H1 (cell line): Measurements from ENCODE around the gene PXDN.

Source experiments
- BRCA1 ChIP-seq: IDR thresholded peaks from 2 replicates; pipeline ENCODE4 v1.6.1; 2012; ENCODE audit warnings: low read depth, low read length, improper control_type of control experiment
- CHD2 ChIP-seq: IDR thresholded peaks from 2 replicates; pipeline ENCODE4 v1.6.1; 2012; ENCODE audit warnings: low read length, improper control_type of control experiment
- CREB1 ChIP-seq: IDR thresholded peaks from 2 replicates; pipeline ENCODE4 v1.6.1; 2012; ENCODE audit warnings: inconsistent platforms
- CTCF ChIP-seq, 3 experiments: IDR thresholded peaks; 1 replicate in 2 of 3; 2 replicates in 1 of 3; pipeline versions ENCODE4 v1.5.1 to v1.6.1; 2011; ENCODE audit warnings: low read length in 3 of 3, mild to moderate bottlenecking in 3 of 3, inconsistent platforms in 2 of 3, low read depth in 1 of 3, moderate library complexity in 1 of 3; ENCODE audit not compliant: insufficient read depth in 1 of 3; ENCODE audit errors: control extremely low read depth in 1 of 3
- E2F6 ChIP-seq: IDR thresholded peaks from 2 replicates; pipeline ENCODE4 v1.6.1; 2012; ENCODE audit warnings: inconsistent platforms
- JUN ChIP-seq: IDR thresholded peaks from 2 replicates; pipeline ENCODE4 v1.6.1; 2011; ENCODE audit warnings: low read depth, mild to moderate bottlenecking, improper control_type of control experiment, low read length
- KDM5A ChIP-seq: fragments of 200-600 bp; IDR thresholded peaks from 2 replicates; pipeline ENCODE4 v1.7.1; 2012; ENCODE audit warnings: mild to moderate bottlenecking, low read length, inconsistent platforms, mixed read lengths
- PHF8 ChIP-seq: fragments of 200-600 bp; sonication (generic); conservative IDR thresholded peaks from 2 replicates; pipeline ENCODE4 v1.7.1; 2012; ENCODE audit warnings: low read depth, mild to moderate bottlenecking, inconsistent platforms, low read length, moderate library complexity
- POLR2AphosphoS5 ChIP-seq: IDR thresholded peaks from 2 replicates; pipeline ENCODE4 v1.6.1; 2011; ENCODE audit warnings: low read depth, low read length
- RAD21 ChIP-seq, 2 experiments: IDR thresholded peaks in 1 of 2; conservative IDR thresholded peaks in 1 of 2; 2 replicates each; pipeline ENCODE4 v1.6.1; 2011; ENCODE audit warnings: low read depth in 2 of 2, low read length in 2 of 2, improper control_type of control experiment in 1 of 2, inconsistent platforms in 1 of 2, mild to moderate bottlenecking in 1 of 2, moderate library complexity in 1 of 2
- TAF1 ChIP-seq: IDR thresholded peaks from 2 replicates; pipeline ENCODE4 v1.6.1; 2011; ENCODE audit warnings: mild to moderate bottlenecking, low read depth, low read length
- YY1 ChIP-seq: IDR thresholded peaks from 2 replicates; pipeline ENCODE4 v1.6.1; 2011; ENCODE audit warnings: low read depth, mild to moderate bottlenecking, low read length
- ZNF274 ChIP-seq: IDR thresholded peaks from 2 replicates; pipeline ENCODE4 v1.7.0; 2012; ENCODE audit warnings: low read length, borderline replicate concordance; ENCODE audit errors: extremely low read depth

GRCh38 chr2:1603521-1603920 lies 140.8 kb downstream of the PXDN start:
- TF ChIP-seq CHD2 (no peak), E2F6 (no peak), ZNF274 (no peak), CTCF (IDR thresholded peaks at IDR 0.05; ENCODE audit: control extremely low read depth in 1 of 3, insufficient read depth in 1 of 3, low read depth in 1 of 3, low read length in 3 of 3) (no peak), TAF1 (no peak), YY1 (no peak), JUN (no peak), KDM5A (no peak), CREB1 (no peak), POLR2AphosphoS5 (no peak), RAD21 (IDR thresholded peaks at IDR 0.05 in 1 of 2, conservative IDR thresholded peaks at IDR 0.05 in 1 of 2; ENCODE audit: low read depth in 2 of 2, low read length in 2 of 2) (no peak), BRCA1 (no peak), PHF8 (no peak)
